Epidermal melanocyte (primary cell): Measurements from ENCODE around the gene MAP4K4.
"Not testable (repeated sequence)": the region's sequence is repeated elsewhere in the genome, so short reads cannot be mapped to it uniquely, and the experiment has no call there.

ENCODE experiments used
- DNase-seq: peaks from one replicate; pipeline ENCODE4 v3.0.0; 2011; ENCODE audit warnings: low spot score; ENCODE audit not compliant: insufficient read length

Gene MAP4K4

GRCh38 chr2:101901241-101901640, 203.7 kb downstream of the MAP4K4 start:
- no peak for DNase-seq

GRCh38 chr2:101902169-101902568, 204.7 kb downstream of the MAP4K4 start:
- no peak for DNase-seq

GRCh38 chr2:101904916-101905315, 207.4 kb downstream of the MAP4K4 start:
- DNase-seq = no peak

- no peak for DNase-seq
Observed at GRCh38 chr2:101905746-101906336, 208.3 kb downstream of the MAP4K4 start.

- DNase-seq = no peak
Observed at GRCh38 chr2:101909760-101910159, 212.3 kb downstream of the MAP4K4 start.

- no peak for DNase-seq
Observed at GRCh38 chr2:101912545-101912944, 215.0 kb downstream of the MAP4K4 start.

GRCh38 chr2:101921319-101921952, 223.9 kb downstream of the MAP4K4 start:
- DNase-seq = no peak

- no peak for DNase-seq
Observed at GRCh38 chr2:101921953-101922325, 224.4 kb downstream of the MAP4K4 start.

- DNase-seq = not testable (repeated sequence)
Observed at GRCh38 chr2:101924311-101924710, 226.8 kb downstream of the MAP4K4 start.

GRCh38 chr2:101930019-101930418, 232.5 kb downstream of the MAP4K4 start:
- no peak for DNase-seq

GRCh38 chr2:101930847-101931246, 233.3 kb downstream of the MAP4K4 start:
- DNase-seq = no peak

- no peak for DNase-seq
Observed at GRCh38 chr2:101931402-101931801, 233.9 kb downstream of the MAP4K4 start.

- not testable (repeated sequence) for DNase-seq
Observed at GRCh38 chr2:101935764-101936163, 238.3 kb downstream of the MAP4K4 start.

- DNase-seq = no peak
Observed at GRCh38 chr2:101942851-101943250, 245.3 kb downstream of the MAP4K4 start.
